Measurements from ENCODE around the gene CTU2. TPM values are rescaled to one million over a fixed set of nuclear protein-coding genes. Genes with fewer than 3 reads are reported as not detected.
A peak's percentile ranks its signal among the peaks of the same experiment; 100 is the strongest.

Gene CTU2
- total and polyA plus RNA-seq, 9 of the 15 experiments (the other 6 are each of a cell fraction or from before 2014, with no cell fraction given), result 1.3 to 105 (median 23.2) TPM

- no peak for TF ChIP-seq YY1 (IDR thresholded peaks at IDR 0.05; ENCODE audit: borderline replicate concordance in 1 of 3, control insufficient read depth in 1 of 3, extremely low read depth in 1 of 3, insufficient read depth in 3 of 3, insufficient read length in 1 of 3, insufficient replicate concordance in 2 of 3, low read depth in 1 of 3, low read length in 2 of 3)
- TF ChIP-seq RNF2 (IDR thresholded peaks at IDR 0.05), result peak; percentile 26; the same call in 1 of the 2 replicates
- TF ChIP-seq ZBTB34 (CRISPR knock-in tag; IDR thresholded peaks at IDR 0.05), result no peak
- no peak; the same call in none of the 2 replicates for TF ChIP-seq CREM (IDR thresholded peaks at IDR 0.05; ENCODE audit: low read depth)
- 0 out of 2 replicates have a peak, but pooled peaks have one; percentile 49 for TF ChIP-seq TCF7 (IDR thresholded peaks at IDR 0.05; ENCODE audit: borderline replicate concordance)
- no peak for TF ChIP-seq KLF6 (CRISPR knock-in tag; IDR thresholded peaks at IDR 0.05; ENCODE audit: borderline replicate concordance)
- no peak for TF ChIP-seq ZNF232 (CRISPR knock-in tag; IDR thresholded peaks at IDR 0.05)
- no peak; the same call in 1 of the 2 replicates for TF ChIP-seq CHD2 (IDR thresholded peaks at IDR 0.05; ENCODE audit: low read depth, low read length)
- no peak for TF ChIP-seq SRSF9 (IDR thresholded peaks at IDR 0.05; ENCODE audit: borderline replicate concordance, low read depth, low read length)
- no peak for TF ChIP-seq ADNP (tag; IDR thresholded peaks at IDR 0.05)
- TF ChIP-seq HMBOX1 (IDR thresholded peaks at IDR 0.05), result no peak
- TF ChIP-seq DEAF1 (CRISPR knock-in tag; IDR thresholded peaks at IDR 0.05), result no peak
- no peak for TF ChIP-seq MYBL2 (IDR thresholded peaks at IDR 0.05; ENCODE audit: low read depth)
- TF ChIP-seq MYBL2 (CRISPR knock-in tag; IDR thresholded peaks at IDR 0.05; ENCODE audit: borderline replicate concordance), result no peak
- no peak for TF ChIP-seq ZNF12 (CRISPR knock-in tag; IDR thresholded peaks at IDR 0.05)
- no peak for TF ChIP-seq GTF2E2 (tag; IDR thresholded peaks at IDR 0.05)
- no peak for TF ChIP-seq ZNF174 (CRISPR knock-in tag; IDR thresholded peaks at IDR 0.05)
- TF ChIP-seq, protein P1, sequence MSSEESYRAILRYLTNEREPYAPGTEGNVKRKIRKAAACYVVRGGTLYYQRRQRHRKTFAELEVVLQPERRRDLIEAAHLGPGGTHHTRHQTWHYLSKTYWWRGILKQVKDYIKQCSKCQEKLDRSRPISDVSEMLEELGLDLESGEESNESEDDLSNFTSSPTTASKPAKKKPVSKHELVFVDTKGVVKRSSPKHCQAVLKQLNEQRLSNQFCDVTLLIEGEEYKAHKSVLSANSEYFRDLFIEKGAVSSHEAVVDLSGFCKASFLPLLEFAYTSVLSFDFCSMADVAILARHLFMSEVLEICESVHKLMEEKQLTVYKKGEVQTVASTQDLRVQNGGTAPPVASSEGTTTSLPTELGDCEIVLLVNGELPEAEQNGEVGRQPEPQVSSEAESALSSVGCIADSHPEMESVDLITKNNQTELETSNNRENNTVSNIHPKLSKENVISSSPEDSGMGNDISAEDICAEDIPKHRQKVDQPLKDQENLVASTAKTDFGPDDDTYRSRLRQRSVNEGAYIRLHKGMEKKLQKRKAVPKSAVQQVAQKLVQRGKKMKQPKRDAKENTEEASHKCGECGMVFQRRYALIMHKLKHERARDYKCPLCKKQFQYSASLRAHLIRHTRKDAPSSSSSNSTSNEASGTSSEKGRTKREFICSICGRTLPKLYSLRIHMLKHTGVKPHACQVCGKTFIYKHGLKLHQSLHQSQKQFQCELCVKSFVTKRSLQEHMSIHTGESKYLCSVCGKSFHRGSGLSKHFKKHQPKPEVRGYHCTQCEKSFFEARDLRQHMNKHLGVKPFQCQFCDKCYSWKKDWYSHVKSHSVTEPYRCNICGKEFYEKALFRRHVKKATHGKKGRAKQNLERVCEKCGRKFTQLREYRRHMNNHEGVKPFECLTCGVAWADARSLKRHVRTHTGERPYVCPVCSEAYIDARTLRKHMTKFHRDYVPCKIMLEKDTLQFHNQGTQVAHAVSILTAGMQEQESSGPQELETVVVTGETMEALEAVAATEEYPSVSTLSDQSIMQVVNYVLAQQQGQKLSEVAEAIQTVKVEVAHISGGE (CRISPR knock-in tag; IDR thresholded peaks at IDR 0.05), result no peak
- no peak for TF ChIP-seq PURB (CRISPR knock-in tag; IDR thresholded peaks at IDR 0.05; ENCODE audit: low read depth)
- no peak for TF ChIP-seq MED1 (CRISPR knock-in tag; IDR thresholded peaks at IDR 0.05; ENCODE audit: borderline replicate concordance)
Observed at GRCh38 chr16:88686439-88687253, 19.7 kb upstream of the CTU2 start, which contains the start of gene SNAI3 (continued).
